Endothelial cell of umbilical vein (primary cell): Measurements from ENCODE around the gene EPB41L4B. TPM values are rescaled to one million over a fixed set of nuclear protein-coding genes. Genes with fewer than 3 reads are reported as not detected.

Experiments used
- BruUV-seq: library from RNA; stranded (reverse); fragments of 400-500 nt; replicated peaks from 2 replicates; lab custom pipeline; 2021; lab: Mats Ljungman, UMichigan
- CTCF ChIA-PET: fragments of 300-600, 350-600 bp; sonication (Branson Sonifier 250); formaldehyde crosslinking; loops from one replicate; lab custom pipeline; 2021; ENCODE audit warnings: antibody characterized with exemption, inconsistent platforms; lab: Charles Lee
- POLR2A ChIA-PET: fragments of 300-600, 350-600 bp; sonication (Branson Sonifier 250); formaldehyde crosslinking; loops from one replicate; lab custom pipeline; 2021; ENCODE audit warnings: antibody characterized with exemption, inconsistent platforms; lab: Charles Lee
- DNase-seq: peaks from one replicate; pipeline ENCODE4 v3.0.0-alpha.2; 2011; ENCODE audit warnings: low read depth, low spot score
- FAIRE-seq: peaks from 2 replicates; lab custom pipeline; 2011; peaks lifted over from hg19 to GRCh38; lab: Jason Lieb, UNC
- H2AFZ ChIP-seq: 2 replicates; pipeline ENCODE4 v1.6.0; 2012; ENCODE audit warnings: low read depth, low read length, control low read depth, inconsistent platforms
- H3K27ac ChIP-seq: 2 replicates; pipeline ENCODE4 v1.5.1; 2011; ENCODE audit warnings: low read depth, mild to moderate bottlenecking, control low read depth, low read length, moderate library complexity; ENCODE audit not compliant: insufficient read depth
- H3K27me3 ChIP-seq, 2 experiments: 2 replicates each; pipeline versions ENCODE4 v1.6.0 to v1.6.1; 2011; ENCODE audit warnings: low read length in 2 of 2, mixed read lengths in 1 of 2; ENCODE audit not compliant: control insufficient read depth in 2 of 2, insufficient read depth in 2 of 2
- H3K36me3 ChIP-seq, 2 experiments: 2 replicates in 1 of 2; 3 replicates in 1 of 2; pipeline ENCODE4 v1.5.1; 2011; ENCODE audit warnings: low read length in 2 of 2, mild to moderate bottlenecking in 1 of 2, moderate library complexity in 1 of 2; ENCODE audit not compliant: control insufficient read depth in 2 of 2, insufficient read depth in 2 of 2; ENCODE audit errors: extremely low read depth in 1 of 2
- H3K4me1 ChIP-seq: 3 replicates; pipeline ENCODE4 v1.5.1; 2011; ENCODE audit warnings: mild to moderate bottlenecking, low read length; ENCODE audit not compliant: control insufficient read depth, insufficient read depth; ENCODE audit errors: extremely low read depth
- H3K4me2 ChIP-seq: 2 replicates; pipeline ENCODE4 v1.6.1; 2011; ENCODE audit warnings: low read length, control low read depth, mixed read lengths; ENCODE audit not compliant: insufficient read depth
- H3K4me3 ChIP-seq, 3 experiments: fragments of 200-600 bp in 1 of 3; sonication (generic), shearing (Covaris generic) in 1 of 3; replicated peaks in 1 of 3; 2 replicates each; pipeline ENCODE4 v1.5.1; 2011 to 2016; ENCODE audit warnings: control low read depth in 3 of 3, low read length in 3 of 3, mild to moderate bottlenecking in 2 of 3, inconsistent platforms in 1 of 3, low read depth in 1 of 3, moderate library complexity in 1 of 3; ENCODE audit not compliant: insufficient read depth in 1 of 3
- H3K79me2 ChIP-seq: 2 replicates; pipeline ENCODE4 v1.6.0; 2012; ENCODE audit warnings: low read length, inconsistent platforms; ENCODE audit not compliant: control insufficient read depth, insufficient read depth
- H3K9ac ChIP-seq: replicated peaks from 2 replicates; pipeline ENCODE3; 2011; ENCODE audit warnings: low read length, control low read depth; ENCODE audit not compliant: insufficient read depth; ENCODE audit errors: extremely low read depth
- H3K9me1 ChIP-seq: replicated peaks from 3 replicates; pipeline ENCODE4 v1.6.0; 2011; ENCODE audit warnings: mild to moderate bottlenecking, low read length; ENCODE audit not compliant: control insufficient read depth, insufficient read depth; ENCODE audit errors: extremely low read depth
- H3K9me3 ChIP-seq: replicated peaks from 2 replicates; pipeline ENCODE4 v1.5.1; 2012; ENCODE audit warnings: low read length, inconsistent platforms; ENCODE audit not compliant: control insufficient read depth, insufficient read depth
- H4K20me1 ChIP-seq: replicated peaks from 2 replicates; pipeline ENCODE3; 2011; ENCODE audit warnings: mild to moderate bottlenecking, low read length; ENCODE audit not compliant: control insufficient read depth, insufficient read depth; ENCODE audit errors: extremely low read depth
- CTCF ChIP-seq, 2 donors: IDR thresholded peaks; 1 replicate in 1 of 2; 2 replicates in 1 of 2; pipeline ENCODE4 v1.5.1; 2011; ENCODE audit warnings: low read length in 2 of 2, mild to moderate bottlenecking in 2 of 2, moderate library complexity in 2 of 2, control low read depth in 1 of 2, inconsistent platforms in 1 of 2, low read depth in 1 of 2; ENCODE audit not compliant: insufficient read depth in 1 of 2; ENCODE audit errors: extremely low read depth in 1 of 2
- EZH2 ChIP-seq: IDR thresholded peaks from 2 replicates; pipeline ENCODE4 v1.6.1; 2012; ENCODE audit warnings: borderline replicate concordance, low read depth, mild to moderate bottlenecking, moderate library complexity, low read length, inconsistent platforms; ENCODE audit not compliant: severe bottlenecking
- POLR2A ChIP-seq: IDR thresholded peaks from 2 replicates; pipeline ENCODE4 v1.6.1; 2012; ENCODE audit warnings: low read depth, mild to moderate bottlenecking, control low read depth, low read length
- dilution Hi-C: fragments of 300-500 bp; cut with MboI; formaldehyde crosslinking; loops from one replicate; pipeline ENCODE4 v1.15.0; 2019; ENCODE audit warnings: low sequenced_read_pairs; ENCODE audit not compliant: extremely low pct_ligation_motif_present
- intact Hi-C: fragments of 100-400 bp; cut with micrococcal nuclease; formaldehyde crosslinking; loops from one replicate; pipeline ENCODE4 v1.10.0; 2022
- polyA plus RNA-seq, 4 experiments: library from polyadenylated mRNA; depleted of rRNA in 3 of 4; stranded (reverse) in 3 of 4; unstranded in 1 of 4; fragments of >200 nt; gene quantifications; 2 replicates each; pipeline versions ENCODE4 v1.2.1 to v1.2.3, GENCODE V29; 2011 to 2012; ENCODE audit warnings: missing spikeins in 1 of 4
- total RNA-seq: library from RNA; stranded (reverse); gene quantifications from 2 replicates; pipeline ENCODE4 v1.2.3, GENCODE V29; 2021

EPB41L4B gene
- total and polyA plus RNA-seq, 2 donors (not counting 3 experiments of a cell fraction or from before 2014, with no cell fraction given): 0.10 to 0.15 TPM

- FAIRE-seq: no peak
- intact Hi-C loops: no loop called here
Observed at GRCh38 chr9:109246533-109246932, 74.3 kb downstream of the EPB41L4B start.

More at GRCh38 chr9:109246533-109246932, 74.3 kb downstream of the EPB41L4B start:
- Histone ChIP-seq H3K9ac (no peak overlapping the region), H3K79me2 (no peaks in the 10 kb centered on the region), H3K9me3 (no peaks in the 10 kb centered on the region), H4K20me1 (no peaks in the 10 kb centered on the region), H2AFZ (no peak overlapping the region), H3K27me3 (no peaks in the 10 kb centered on the region), H3K27ac (no peak overlapping the region), H3K4me3 (no peak overlapping the region), H3K4me1 (peaks cover 21% of the 10 kb centered on the region), H3K36me3 (no peaks in the 10 kb centered on the region), H3K4me2 (no peak overlapping the region), H3K9me1 (no peaks in the 10 kb centered on the region)
- dilution Hi-C loops: no loop called here
- TF ChIP-seq EZH2 (no peak), POLR2A (no peak), CTCF (IDR thresholded peaks at IDR 0.05; ENCODE audit: extremely low read depth in 1 of 2, insufficient read depth in 1 of 2, low read depth in 1 of 2, low read length in 2 of 2) (no peak)
- no TSS peak for BruUV-seq
- ChIA-PET POLR2A (no interaction called here), CTCF (no interaction called here)
- DNase-seq: no peak
